ENCODE data around the gene SIGLEC14.

SIGLEC14 gene

GRCh38 chr19:51653162-51653561, 6.5 kb upstream of the SIGLEC14 start:
- Histone ChIP-seq H3K9ac (ENCODE audit: low read length) (no peak overlapping the region), H4K91ac (ENCODE audit: low read depth, low read length) (no peak overlapping the region), H3K9me3 (ENCODE audit: insufficient read depth, low read depth, low read length) (peaks cover 8% of the 10 kb centered on the region), H2BK12ac (ENCODE audit: low read length) (no peak overlapping the region), H4K12ac (ENCODE audit: low read depth, low read length) (no peak overlapping the region), H2AFZ (ENCODE audit: insufficient read depth, low read length, poor library complexity) (no peak overlapping the region), H3K79me2 (ENCODE audit: control insufficient read depth, insufficient read depth, low read length, poor library complexity) (no peaks in the 10 kb centered on the region), H3K14ac (ENCODE audit: low read length) (no peak overlapping the region), H3K27ac (ENCODE audit: low read depth, low read length) (no peak overlapping the region), H3K36me3 (ENCODE audit: control insufficient read depth in 1 of 2, insufficient read depth in 2 of 2, low read length in 2 of 2) (no peaks in the 10 kb centered on the region), H2BK5ac (ENCODE audit: low read depth, low read length, poor library complexity) (no peak overlapping the region), H3K23ac (ENCODE audit: low read length) (no peak overlapping the region), H3K4me1 (ENCODE audit: control insufficient read depth in 1 of 2, insufficient read depth in 2 of 2, low read length in 2 of 2) (peaks cover 0 to 2% of the 10 kb centered on the region in 2 experiments), H3K4me2 (ENCODE audit: low read length) (no peak overlapping the region), H3K4me3 (ENCODE audit: low read depth, low read length) (no peak overlapping the region), H3K27me3 (ENCODE audit: insufficient read depth, low read length) (no peaks in the 10 kb centered on the region), H2BK120ac (ENCODE audit: insufficient read depth, low read length, poor library complexity) (no peak overlapping the region), H3K18ac (ENCODE audit: low read length) (no peak overlapping the region), H3K4ac (ENCODE audit: low read depth, low read length) (no peak overlapping the region), H3K79me1 (ENCODE audit: low read length) (no peaks in the 10 kb centered on the region), H4K8ac (ENCODE audit: low read depth, low read length) (no peak overlapping the region), H2AK5ac (ENCODE audit: low read length) (no peak overlapping the region)
- no peak for DNase-seq
- WGBS (ENCODE audit: extremely low coverage, insufficient coverage, insufficient read length), result no CpG with 5 or more reads among the region's 2 CpGs

GRCh38 chr19:51652266-51652665, 5.6 kb upstream of the SIGLEC14 start:
- Histone ChIP-seq H2AFZ (ENCODE audit: insufficient read depth, low read length, poor library complexity) (no peak overlapping the region), H3K4me3 (ENCODE audit: low read depth, low read length) (no peak overlapping the region), H3K79me1 (ENCODE audit: low read length) (no peaks in the 10 kb centered on the region), H2BK5ac (ENCODE audit: low read depth, low read length, poor library complexity) (no peak overlapping the region), H3K27ac (ENCODE audit: low read depth, low read length) (no peak overlapping the region), H3K14ac (ENCODE audit: low read length) (no peak overlapping the region), H2BK120ac (ENCODE audit: insufficient read depth, low read length, poor library complexity) (no peak overlapping the region), H3K4me1 (ENCODE audit: control insufficient read depth in 1 of 2, insufficient read depth in 2 of 2, low read length in 2 of 2) (peaks cover 0 to 2% of the 10 kb centered on the region in 2 experiments), H3K79me2 (ENCODE audit: control insufficient read depth, insufficient read depth, low read length, poor library complexity) (no peaks in the 10 kb centered on the region), H3K9me3 (ENCODE audit: insufficient read depth, low read depth, low read length) (peaks cover 8% of the 10 kb centered on the region), H4K8ac (ENCODE audit: low read depth, low read length) (no peak overlapping the region), H3K23ac (ENCODE audit: low read length) (no peak overlapping the region), H2AK5ac (ENCODE audit: low read length) (no peak overlapping the region), H3K4ac (ENCODE audit: low read depth, low read length) (no peak overlapping the region), H3K36me3 (ENCODE audit: control insufficient read depth in 1 of 2, insufficient read depth in 2 of 2, low read length in 2 of 2) (no peaks in the 10 kb centered on the region), H2BK12ac (ENCODE audit: low read length) (no peak overlapping the region), H4K12ac (ENCODE audit: low read depth, low read length) (no peak overlapping the region), H4K91ac (ENCODE audit: low read depth, low read length) (no peak overlapping the region), H3K27me3 (ENCODE audit: insufficient read depth, low read length) (no peaks in the 10 kb centered on the region), H3K18ac (ENCODE audit: low read length) (no peak overlapping the region), H3K9ac (ENCODE audit: low read length) (no peak overlapping the region), H3K4me2 (ENCODE audit: low read length) (no peak overlapping the region)
- WGBS (ENCODE audit: extremely low coverage, insufficient coverage, insufficient read length), result no CpG with 5 or more reads among the region's 4 CpGs
- no peak for DNase-seq

GRCh38 chr19:51651216-51651846, 4.7 kb upstream of the SIGLEC14 start:
- H4K8ac ChIP-seq (ENCODE audit: low read depth, low read length), result no peak overlapping the region
- no peak overlapping the region for H3K4ac ChIP-seq (ENCODE audit: low read depth, low read length)
- H3K4me3 ChIP-seq (ENCODE audit: low read depth, low read length), result no peak overlapping the region
- no peak overlapping the region for H2AK5ac ChIP-seq (ENCODE audit: low read length)
- DNase-seq, result peak in 1 of 2 donors; percentile 29
- no CpG with 5 or more reads among the region's 7 CpGs for WGBS (ENCODE audit: extremely low coverage, insufficient coverage, insufficient read length)
- no peak overlapping the region for H3K27ac ChIP-seq (ENCODE audit: low read depth, low read length)
- H3K36me3 ChIP-seq (ENCODE audit: control insufficient read depth in 1 of 2, insufficient read depth in 2 of 2, low read length in 2 of 2), result no peaks in the 10 kb centered on the region
- H3K27me3 ChIP-seq (ENCODE audit: insufficient read depth, low read length), result no peaks in the 10 kb centered on the region
- no peak overlapping the region for H4K91ac ChIP-seq (ENCODE audit: low read depth, low read length)
- no peak overlapping the region for H4K12ac ChIP-seq (ENCODE audit: low read depth, low read length)
- no peak overlapping the region for H3K14ac ChIP-seq (ENCODE audit: low read length)
- H3K9me3 ChIP-seq (ENCODE audit: insufficient read depth, low read depth, low read length), result peaks cover 12% of the 10 kb centered on the region
- no peak overlapping the region for H2BK12ac ChIP-seq (ENCODE audit: low read length)
- H3K4me2 ChIP-seq (ENCODE audit: low read length), result no peak overlapping the region
- no peak overlapping the region for H2BK5ac ChIP-seq (ENCODE audit: low read depth, low read length, poor library complexity)
- no peak overlapping the region for H3K18ac ChIP-seq (ENCODE audit: low read length)
- no peaks in the 10 kb centered on the region for H3K4me1 ChIP-seq (ENCODE audit: control insufficient read depth in 1 of 2, insufficient read depth in 2 of 2, low read length in 2 of 2)
- H2AFZ ChIP-seq (ENCODE audit: insufficient read depth, low read length, poor library complexity), result no peak overlapping the region
- H3K79me1 ChIP-seq (ENCODE audit: low read length), result no peaks in the 10 kb centered on the region
- H3K9ac ChIP-seq (ENCODE audit: low read length), result no peak overlapping the region
- H3K23ac ChIP-seq (ENCODE audit: low read length), result no peak overlapping the region
- no peaks in the 10 kb centered on the region for H3K79me2 ChIP-seq (ENCODE audit: control insufficient read depth, insufficient read depth, low read length, poor library complexity)
- no peak overlapping the region for H2BK120ac ChIP-seq (ENCODE audit: insufficient read depth, low read length, poor library complexity)

- no CpG with 5 or more reads among the region's 6 CpGs for WGBS (ENCODE audit: extremely low coverage, insufficient coverage, insufficient read length)
- Histone ChIP-seq H3K9me3 (ENCODE audit: insufficient read depth, low read depth, low read length) (peaks cover 37% of the 10 kb centered on the region), H3K4me3 (ENCODE audit: low read depth, low read length) (no peak overlapping the region), H3K18ac (ENCODE audit: low read length) (no peak overlapping the region), H3K79me2 (ENCODE audit: control insufficient read depth, insufficient read depth, low read length, poor library complexity) (no peaks in the 10 kb centered on the region), H4K91ac (ENCODE audit: low read depth, low read length) (no peak overlapping the region), H3K36me3 (ENCODE audit: control insufficient read depth in 1 of 2, insufficient read depth in 2 of 2, low read length in 2 of 2) (no peaks in the 10 kb centered on the region), H3K4ac (ENCODE audit: low read depth, low read length) (no peak overlapping the region), H3K14ac (ENCODE audit: low read length) (no peak overlapping the region), H4K8ac (ENCODE audit: low read depth, low read length) (no peak overlapping the region), H3K9ac (ENCODE audit: low read length) (no peak overlapping the region), H2BK12ac (ENCODE audit: low read length) (no peak overlapping the region), H2AFZ (ENCODE audit: insufficient read depth, low read length, poor library complexity) (no peak overlapping the region), H4K12ac (ENCODE audit: low read depth, low read length) (no peak overlapping the region), H3K27ac (ENCODE audit: low read depth, low read length) (no peak overlapping the region), H3K4me1 (ENCODE audit: control insufficient read depth in 1 of 2, insufficient read depth in 2 of 2, low read length in 2 of 2) (no peaks in the 10 kb centered on the region), H3K4me2 (ENCODE audit: low read length) (no peak overlapping the region), H3K27me3 (ENCODE audit: insufficient read depth, low read length) (no peaks in the 10 kb centered on the region), H3K79me1 (ENCODE audit: low read length) (no peaks in the 10 kb centered on the region), H2AK5ac (ENCODE audit: low read length) (no peak overlapping the region), H3K23ac (ENCODE audit: low read length) (no peak overlapping the region), H2BK5ac (ENCODE audit: low read depth, low read length, poor library complexity) (no peak overlapping the region), H2BK120ac (ENCODE audit: insufficient read depth, low read length, poor library complexity) (no peak overlapping the region)
- no peak for DNase-seq
Measured at GRCh38 chr19:51647318-51647717, 693 bp upstream of the SIGLEC14 start.
